Measurements from ENCODE around the gene ZNF414.

ZNF414 gene

GRCh38 chr19:8490395-8490760 is 23.6 kb downstream of the ZNF414 start:
- Histone ChIP-seq H3K4me3 (ENCODE audit: low read length in 2 of 2) (no peak overlapping the region), H3K9ac (ENCODE audit: low read length in 2 of 2) (no peak overlapping the region), H3K9me3 (ENCODE audit: control insufficient read depth in 2 of 2, low read length in 2 of 2) (no peaks in the 10 kb centered on the region), H3K4me1 (ENCODE audit: control insufficient read depth, insufficient read depth, low read length) (peaks cover 5% of the 10 kb centered on the region), H3K27me3 (ENCODE audit: control insufficient read depth in 1 of 2, insufficient read depth in 2 of 2, low read length in 2 of 2) (no peaks in the 10 kb centered on the region), H3K27ac (ENCODE audit: low read length) (no peak overlapping the region), H3K36me3 (ENCODE audit: control insufficient read depth in 2 of 2, insufficient read depth in 2 of 2, low read length in 2 of 2) (peaks cover 32 to 35% of the 10 kb centered on the region in 2 donors)

- Histone ChIP-seq H3K4me3 (ENCODE audit: low read length in 2 of 2) (no peak overlapping the region), H3K4me1 (ENCODE audit: control insufficient read depth, insufficient read depth, low read length) (peaks cover 5% of the 10 kb centered on the region), H3K9me3 (ENCODE audit: control insufficient read depth in 2 of 2, low read length in 2 of 2) (no peaks in the 10 kb centered on the region), H3K27ac (ENCODE audit: low read length) (no peak overlapping the region), H3K9ac (ENCODE audit: low read length in 2 of 2) (no peak overlapping the region), H3K27me3 (ENCODE audit: control insufficient read depth in 1 of 2, insufficient read depth in 2 of 2, low read length in 2 of 2) (no peaks in the 10 kb centered on the region), H3K36me3 (ENCODE audit: control insufficient read depth in 2 of 2, insufficient read depth in 2 of 2, low read length in 2 of 2) (peaks cover 38 to 41% of the 10 kb centered on the region in 2 donors)
Observed at GRCh38 chr19:8489561-8490394, 24.2 kb downstream of the ZNF414 start.

- no peak overlapping the region for H3K27ac ChIP-seq (ENCODE audit: low read length)
Observed at GRCh38 chr19:8488365-8488764, 25.6 kb downstream of the ZNF414 start.

DNA sequence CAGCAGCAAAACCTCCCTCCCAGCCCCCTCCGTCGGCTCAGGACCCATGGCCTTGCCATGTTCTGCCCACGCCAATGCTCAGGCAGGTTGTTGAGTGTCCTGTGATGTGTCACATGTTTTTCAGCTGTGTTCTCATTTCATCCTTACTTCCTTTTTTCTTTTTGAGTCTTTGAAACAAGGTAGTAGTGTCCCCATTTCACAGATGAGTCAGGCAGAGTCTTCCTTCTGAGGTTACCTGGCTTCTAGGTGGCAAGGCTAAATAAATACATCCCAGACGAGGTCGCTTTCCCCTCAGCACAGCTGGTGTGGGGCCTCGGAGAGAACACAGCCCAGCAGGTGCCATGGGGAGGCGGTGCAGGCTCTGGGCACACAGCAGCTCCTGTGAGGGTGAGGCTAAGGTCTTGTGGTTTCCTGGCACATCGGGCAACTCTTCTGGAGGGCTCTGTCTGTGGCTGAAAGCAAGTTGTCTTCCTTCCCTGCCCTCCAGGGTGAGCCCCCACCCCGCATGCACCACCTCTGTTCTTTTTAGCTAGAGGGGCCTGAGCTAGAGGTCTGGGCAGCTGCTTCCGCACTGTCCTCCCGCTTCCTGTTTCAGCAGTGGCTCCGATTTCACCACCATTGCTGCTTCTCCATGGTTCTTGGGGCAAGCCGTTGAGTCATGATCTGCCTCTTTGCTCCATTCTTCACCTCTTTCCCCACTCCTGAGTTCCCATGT is 26.7 kb downstream of the ZNF414 start:
- Histone ChIP-seq H3K9me3 (ENCODE audit: control insufficient read depth in 2 of 2, low read length in 2 of 2) (no peaks in the 10 kb centered on the region), H3K27ac (ENCODE audit: low read length) (peak overlapping the region; percentile 2), H3K4me3 (ENCODE audit: low read length in 2 of 2) (no peak overlapping the region), H3K4me1 (ENCODE audit: control insufficient read depth, insufficient read depth, low read length) (peaks cover 5% of the 10 kb centered on the region), H3K36me3 (ENCODE audit: control insufficient read depth in 2 of 2, insufficient read depth in 2 of 2, low read length in 2 of 2) (peaks cover 58 to 63% of the 10 kb centered on the region in 2 donors), H3K9ac (ENCODE audit: low read length in 2 of 2) (no peak overlapping the region), H3K27me3 (ENCODE audit: control insufficient read depth in 1 of 2, insufficient read depth in 2 of 2, low read length in 2 of 2) (no peaks in the 10 kb centered on the region)

More at GRCh38 chr19:8488365-8488764, 25.6 kb downstream of the ZNF414 start:
- Histone ChIP-seq H3K27me3 (ENCODE audit: control insufficient read depth in 1 of 2, insufficient read depth in 2 of 2, low read length in 2 of 2) (no peaks in the 10 kb centered on the region), H3K9ac (ENCODE audit: low read length in 2 of 2) (no peak overlapping the region), H3K4me3 (ENCODE audit: low read length in 2 of 2) (no peak overlapping the region), H3K9me3 (ENCODE audit: control insufficient read depth in 2 of 2, low read length in 2 of 2) (no peaks in the 10 kb centered on the region), H3K36me3 (ENCODE audit: control insufficient read depth in 2 of 2, insufficient read depth in 2 of 2, low read length in 2 of 2) (peaks cover 50 to 53% of the 10 kb centered on the region in 2 donors), H3K4me1 (ENCODE audit: control insufficient read depth, insufficient read depth, low read length) (peaks cover 5% of the 10 kb centered on the region)

DNA sequence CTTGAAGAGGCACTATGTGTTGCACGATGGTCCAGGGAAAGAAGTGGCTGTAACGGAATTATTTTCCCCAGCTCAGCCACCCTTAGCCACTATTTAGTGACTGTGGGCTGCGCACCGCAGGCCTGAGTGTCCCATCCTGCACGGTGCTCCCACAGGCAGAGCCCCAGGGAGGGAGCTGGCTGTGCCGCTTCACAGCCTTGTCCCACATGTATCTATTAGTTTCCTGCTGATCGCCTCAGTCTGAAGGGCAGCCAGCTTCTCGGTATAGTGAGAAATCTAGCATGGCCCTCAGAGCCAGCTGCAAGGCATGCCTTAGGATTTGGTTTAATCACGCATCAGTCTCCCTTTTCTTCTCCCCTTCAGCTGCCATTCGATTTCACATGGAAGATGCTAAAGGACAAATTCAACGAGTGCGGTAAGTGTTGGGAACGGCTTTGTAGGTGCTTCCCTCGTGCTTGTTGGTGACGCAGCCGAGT is 27.3 kb downstream of the ZNF414 start:
- peaks cover 5% of the 10 kb centered on the region for H3K4me1 ChIP-seq (ENCODE audit: control insufficient read depth, insufficient read depth, low read length)
- H3K9ac ChIP-seq (ENCODE audit: low read length in 2 of 2) = no peak overlapping the region
- no peaks in the 10 kb centered on the region for H3K9me3 ChIP-seq (ENCODE audit: control insufficient read depth in 2 of 2, low read length in 2 of 2)
- no peaks in the 10 kb centered on the region for H3K27me3 ChIP-seq (ENCODE audit: control insufficient read depth in 1 of 2, insufficient read depth in 2 of 2, low read length in 2 of 2)
- H3K36me3 ChIP-seq (ENCODE audit: control insufficient read depth in 2 of 2, insufficient read depth in 2 of 2, low read length in 2 of 2) = peaks cover 58 to 64% of the 10 kb centered on the region in 2 donors
- no peak overlapping the region for H3K27ac ChIP-seq (ENCODE audit: low read length)
- no peak overlapping the region for H3K4me3 ChIP-seq (ENCODE audit: low read length in 2 of 2)

GRCh38 chr19:8485561-8486371 is 28.2 kb downstream of the ZNF414 start:
- no peak overlapping the region for H3K4me3 ChIP-seq (ENCODE audit: low read length in 2 of 2)
- peaks cover 58 to 69% of the 10 kb centered on the region in 2 donors for H3K36me3 ChIP-seq (ENCODE audit: control insufficient read depth in 2 of 2, insufficient read depth in 2 of 2, low read length in 2 of 2)
- peaks cover 5% of the 10 kb centered on the region for H3K4me1 ChIP-seq (ENCODE audit: control insufficient read depth, insufficient read depth, low read length)
- no peak overlapping the region for H3K27ac ChIP-seq (ENCODE audit: low read length)
- H3K9ac ChIP-seq (ENCODE audit: low read length in 2 of 2) = no peak overlapping the region
- no peaks in the 10 kb centered on the region for H3K9me3 ChIP-seq (ENCODE audit: control insufficient read depth in 2 of 2, low read length in 2 of 2)
- H3K27me3 ChIP-seq (ENCODE audit: control insufficient read depth in 1 of 2, insufficient read depth in 2 of 2, low read length in 2 of 2) = no peaks in the 10 kb centered on the region

DNA sequence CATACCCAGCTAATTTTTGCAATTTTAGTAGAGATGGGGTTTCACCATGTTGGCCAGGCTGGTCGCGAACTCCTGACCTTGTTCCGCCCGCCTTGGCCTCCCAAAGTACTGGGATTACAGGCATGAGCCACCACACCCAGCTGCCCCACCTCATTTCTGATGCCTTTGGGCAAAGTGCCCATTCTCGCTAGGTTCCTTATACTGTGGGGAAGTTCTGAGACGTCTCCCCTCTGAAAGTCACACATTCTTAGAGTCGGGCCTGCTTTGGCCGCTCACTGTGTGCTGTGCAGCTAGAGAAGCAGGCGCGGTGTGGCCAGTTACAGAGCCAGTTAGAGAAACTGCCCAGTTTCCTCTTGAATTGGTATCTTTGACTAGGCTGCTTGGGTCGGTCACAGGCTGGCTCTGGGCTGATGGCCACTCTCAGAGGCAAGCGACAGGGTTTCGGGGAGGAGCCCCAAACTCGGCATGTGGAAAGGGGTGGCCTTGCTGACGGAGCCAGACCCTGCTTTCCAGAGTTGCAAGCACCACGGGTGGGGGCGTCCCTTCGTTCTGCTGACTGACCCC is 29.6 kb downstream of the ZNF414 start:
- peaks cover 59 to 70% of the 10 kb centered on the region in 2 donors for H3K36me3 ChIP-seq (ENCODE audit: control insufficient read depth in 2 of 2, insufficient read depth in 2 of 2, low read length in 2 of 2)
- H3K4me3 ChIP-seq (ENCODE audit: low read length in 2 of 2) = no peak overlapping the region
- H3K4me1 ChIP-seq (ENCODE audit: control insufficient read depth, insufficient read depth, low read length) = peaks cover 5% of the 10 kb centered on the region
- H3K9me3 ChIP-seq (ENCODE audit: control insufficient read depth in 2 of 2, low read length in 2 of 2) = no peaks in the 10 kb centered on the region
- H3K27ac ChIP-seq (ENCODE audit: low read length) = no peak overlapping the region
- H3K27me3 ChIP-seq (ENCODE audit: control insufficient read depth in 1 of 2, insufficient read depth in 2 of 2, low read length in 2 of 2) = no peaks in the 10 kb centered on the region
- no peak overlapping the region for H3K9ac ChIP-seq (ENCODE audit: low read length in 2 of 2)

DNA sequence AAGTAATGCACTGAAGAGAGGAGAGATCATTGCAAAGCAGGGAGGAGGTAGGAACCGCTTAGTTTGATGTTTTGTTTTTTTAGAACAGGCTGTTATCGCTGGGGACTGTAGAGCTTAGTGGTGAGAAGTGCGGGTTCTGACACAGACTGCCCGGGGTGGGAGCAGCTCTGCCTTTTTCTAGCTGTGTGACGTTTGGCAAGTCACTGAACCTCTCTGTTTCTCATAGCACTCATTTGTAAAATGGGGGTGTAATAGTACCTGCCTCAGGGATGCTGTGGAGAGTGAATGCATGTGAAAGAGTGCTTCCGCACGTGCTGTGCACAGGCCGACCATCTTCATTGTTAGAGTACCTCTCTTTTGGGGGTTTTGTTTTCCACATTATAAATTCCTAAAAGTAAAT is 30.8 kb downstream of the ZNF414 start:
- no peaks in the 10 kb centered on the region for H3K27me3 ChIP-seq (ENCODE audit: control insufficient read depth in 1 of 2, insufficient read depth in 2 of 2, low read length in 2 of 2)
- peaks cover 11% of the 10 kb centered on the region for H3K4me1 ChIP-seq (ENCODE audit: control insufficient read depth, insufficient read depth, low read length)
- peaks cover 55 to 69% of the 10 kb centered on the region in 2 donors for H3K36me3 ChIP-seq (ENCODE audit: control insufficient read depth in 2 of 2, insufficient read depth in 2 of 2, low read length in 2 of 2)

DNA sequence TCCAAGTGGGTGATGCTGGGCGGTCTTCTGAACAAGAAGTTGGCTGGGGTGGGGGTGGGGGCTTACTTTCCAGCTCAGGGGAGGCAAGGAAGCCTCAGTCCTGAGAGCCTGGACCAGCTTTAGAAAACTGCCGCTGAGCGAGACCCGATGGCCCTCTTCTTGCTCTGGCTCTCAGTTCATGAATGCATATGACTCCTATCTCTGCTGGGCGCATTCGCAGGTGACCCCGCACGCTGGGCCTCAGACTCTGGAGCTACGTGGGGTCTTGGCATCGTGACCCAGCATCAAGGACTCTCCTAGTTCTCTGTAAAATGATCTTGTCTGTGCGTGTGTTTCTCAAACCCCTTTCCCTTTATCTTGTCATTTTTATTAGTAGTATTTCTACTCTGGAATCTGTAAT is 31.3 kb downstream of the ZNF414 start:
- no peak overlapping the region for H3K9ac ChIP-seq (ENCODE audit: low read length in 2 of 2)
- H3K36me3 ChIP-seq (ENCODE audit: control insufficient read depth in 2 of 2, insufficient read depth in 2 of 2, low read length in 2 of 2) = peaks cover 50 to 67% of the 10 kb centered on the region in 2 donors
- no peak overlapping the region for H3K27ac ChIP-seq (ENCODE audit: low read length)
- no peaks in the 10 kb centered on the region for H3K27me3 ChIP-seq (ENCODE audit: control insufficient read depth in 1 of 2, insufficient read depth in 2 of 2, low read length in 2 of 2)
- peaks cover 16% of the 10 kb centered on the region for H3K4me1 ChIP-seq (ENCODE audit: control insufficient read depth, insufficient read depth, low read length)
- no peaks in the 10 kb centered on the region for H3K9me3 ChIP-seq (ENCODE audit: control insufficient read depth in 2 of 2, low read length in 2 of 2)
- H3K4me3 ChIP-seq (ENCODE audit: low read length in 2 of 2) = no peak overlapping the region

More for the DNA sequence above, 30.8 kb downstream of the ZNF414 start:
- Histone ChIP-seq H3K4me3 (ENCODE audit: low read length in 2 of 2) (no peak overlapping the region), H3K9me3 (ENCODE audit: control insufficient read depth in 2 of 2, low read length in 2 of 2) (no peaks in the 10 kb centered on the region), H3K27ac (ENCODE audit: low read length) (no peak overlapping the region), H3K9ac (ENCODE audit: low read length in 2 of 2) (no peak overlapping the region)

- Histone ChIP-seq H3K27me3 (ENCODE audit: control insufficient read depth in 1 of 2, insufficient read depth in 2 of 2, low read length in 2 of 2) (no peaks in the 10 kb centered on the region), H3K4me1 (ENCODE audit: control insufficient read depth, insufficient read depth, low read length) (peaks cover 14% of the 10 kb centered on the region), H3K4me3 (ENCODE audit: low read length in 2 of 2) (no peak overlapping the region), H3K9me3 (ENCODE audit: control insufficient read depth in 2 of 2, low read length in 2 of 2) (no peaks in the 10 kb centered on the region), H3K9ac (ENCODE audit: low read length in 2 of 2) (no peak overlapping the region), H3K36me3 (ENCODE audit: control insufficient read depth in 2 of 2, insufficient read depth in 2 of 2, low read length in 2 of 2) (peaks cover 39 to 60% of the 10 kb centered on the region in 2 donors), H3K27ac (ENCODE audit: low read length) (no peak overlapping the region)
Observed at GRCh38 chr19:8481616-8482015, 32.4 kb downstream of the ZNF414 start.
